Stimulated activated CD4-positive, alpha-beta T cell treated with anti-CD3 and anti-CD28 coated beads, Interleukin-1b, Interleukin-23, amount 100 ng/mL, for 24 hours (primary cell): ENCODE results near the gene STOML1.
A peak's percentile ranks its signal among the peaks of the same experiment; 100 is the strongest.

ENCODE experiments used
- DNase-seq, 4 experiments: peaks; one replicate each; pipeline ENCODE4 v3.0.0-alpha.2; 2020; ENCODE audit warnings: low read depth in 4 of 4, low spot score in 1 of 4

The STOML1 gene

DNA sequence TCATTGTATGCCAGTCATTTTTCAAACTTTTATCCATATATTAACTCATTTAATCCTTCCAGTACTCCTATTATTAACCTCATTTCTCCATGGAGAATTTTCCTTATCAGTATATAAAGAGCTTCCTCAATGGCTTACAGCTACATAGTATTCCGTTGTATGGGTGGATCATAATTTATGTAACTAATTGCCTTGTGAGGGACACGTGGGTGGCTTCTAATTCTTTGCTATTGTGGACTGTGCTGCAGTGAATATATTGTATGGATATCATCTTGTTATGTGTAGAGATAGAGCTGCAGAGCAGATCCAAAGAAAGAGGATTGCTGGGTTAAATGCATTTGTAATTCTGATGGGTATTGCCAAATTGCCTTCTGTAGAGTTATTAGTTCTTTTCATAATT is 27.6 kb upstream of the STOML1 start:
- DNase-seq: no peak

DNA sequence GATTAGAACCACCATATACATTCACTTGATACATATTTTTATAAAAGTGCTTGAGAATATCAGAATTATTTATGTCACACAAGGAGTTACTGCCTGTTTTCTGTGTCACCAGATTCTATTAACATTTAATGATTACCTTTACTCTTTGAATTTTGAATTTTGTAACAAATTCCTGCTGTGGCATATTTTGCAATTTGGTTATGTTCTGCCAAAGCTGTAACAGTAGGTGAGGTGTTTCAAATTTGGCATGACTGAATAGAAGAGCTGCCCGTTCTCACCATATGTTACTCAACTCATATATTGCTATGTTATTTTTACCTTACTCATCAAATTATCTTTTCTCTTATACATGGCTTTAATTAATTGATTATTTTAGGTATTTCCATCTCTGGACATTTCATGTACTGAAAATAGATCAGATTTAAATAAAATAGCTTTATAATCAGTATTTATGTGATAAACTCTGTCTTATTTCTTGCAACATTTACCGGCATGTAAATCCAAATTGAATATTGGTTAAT is 21.3 kb upstream of the STOML1 start:
- no peak for DNase-seq

DNA sequence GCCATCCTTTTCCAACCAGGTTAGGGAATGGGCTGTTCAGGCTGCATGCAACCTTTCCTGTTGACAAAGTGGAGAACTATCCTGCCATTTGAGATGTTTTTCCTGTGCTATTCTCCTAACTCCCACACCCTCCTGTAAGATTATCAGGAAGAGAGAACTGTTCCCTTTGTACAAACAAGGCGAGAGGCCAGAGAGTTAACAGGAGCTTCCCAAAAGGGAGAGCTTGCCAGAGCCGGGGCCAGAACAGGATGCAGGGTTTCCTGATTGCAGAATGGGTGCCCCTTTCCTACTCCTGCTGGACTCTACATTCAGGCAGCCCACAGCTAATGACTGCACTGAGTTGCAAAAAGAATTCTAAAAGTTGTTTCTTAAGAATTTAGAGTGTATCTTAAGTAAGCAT is 19.5 kb upstream of the STOML1 start:
- no peak for DNase-seq

DNA sequence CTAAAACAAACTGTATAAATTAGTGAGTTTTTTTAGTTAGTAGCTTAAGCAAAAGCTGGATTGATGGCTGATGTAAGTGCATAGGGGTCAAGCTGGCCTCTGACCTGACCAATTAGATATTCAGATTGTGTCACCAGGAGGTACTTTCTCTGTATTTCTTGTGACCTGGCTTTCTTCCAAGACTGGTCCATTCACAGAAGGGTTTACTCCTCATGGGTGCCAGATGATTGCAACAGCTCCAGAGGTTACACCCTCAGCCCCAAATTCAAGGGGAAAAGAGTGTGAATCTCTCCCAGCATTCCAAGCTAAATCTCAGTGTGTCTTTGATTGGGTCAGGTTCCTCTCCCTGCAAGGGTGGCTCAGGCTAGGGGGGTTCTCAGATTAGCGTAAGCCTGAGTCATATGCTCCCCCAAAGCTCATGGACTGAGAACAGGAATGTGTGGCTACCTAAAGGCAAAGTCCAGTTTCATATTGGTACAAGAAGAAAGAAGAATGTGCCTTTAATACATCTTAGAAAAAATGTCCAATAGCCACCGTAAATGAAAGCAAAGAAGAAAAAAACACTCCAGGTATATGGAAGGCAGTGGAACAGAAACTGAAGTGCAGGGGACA is 18.9 kb upstream of the STOML1 start:
- no peak for DNase-seq

DNA sequence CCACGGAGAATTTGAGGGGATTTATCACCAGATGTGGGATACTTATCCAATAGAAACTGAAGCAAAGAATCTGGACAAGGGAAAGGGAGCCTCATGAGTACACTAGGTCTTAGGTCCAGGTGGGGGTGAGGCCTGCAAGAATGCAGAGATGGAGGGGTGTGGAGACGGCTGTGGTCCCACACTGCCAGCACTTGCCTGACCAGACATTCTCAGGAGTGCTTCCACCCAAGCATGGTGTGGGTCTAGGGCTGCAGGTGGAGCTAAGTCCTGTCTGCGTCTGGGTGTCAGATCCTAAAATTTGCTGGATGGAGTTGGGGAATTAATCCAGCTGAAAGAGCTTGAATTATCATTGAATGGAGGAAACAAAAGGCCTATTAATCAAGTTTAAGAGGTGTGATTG is 16.8 kb upstream of the STOML1 start:
- DNase-seq: no peak

DNA sequence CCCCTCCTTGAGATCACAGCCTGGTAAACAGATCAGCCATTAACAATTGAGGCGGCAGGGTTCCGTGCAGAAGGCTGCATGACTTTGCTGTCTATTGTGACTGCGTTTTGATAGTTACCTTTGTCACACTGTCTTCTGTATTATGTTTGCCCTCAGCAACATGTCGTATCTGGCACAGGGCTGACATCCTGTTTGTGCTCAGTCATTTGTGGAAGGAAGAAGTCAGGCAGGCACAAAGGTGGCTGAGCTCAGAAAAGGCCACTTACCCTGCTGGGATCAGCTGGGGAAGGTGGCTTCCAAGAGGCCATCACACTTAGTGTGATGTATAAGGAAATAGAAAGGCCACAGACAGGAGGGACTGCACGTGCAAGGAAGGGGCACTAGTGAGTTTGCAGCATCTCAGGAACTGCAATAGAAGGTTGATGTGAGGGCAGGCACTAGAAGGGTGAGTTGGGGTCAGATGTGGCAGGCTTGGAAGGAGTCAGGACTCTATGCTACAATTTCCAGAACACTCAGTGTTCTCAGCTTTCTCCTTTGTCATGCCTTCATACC is 15.8 kb upstream of the STOML1 start:
- DNase-seq: no peak

DNA sequence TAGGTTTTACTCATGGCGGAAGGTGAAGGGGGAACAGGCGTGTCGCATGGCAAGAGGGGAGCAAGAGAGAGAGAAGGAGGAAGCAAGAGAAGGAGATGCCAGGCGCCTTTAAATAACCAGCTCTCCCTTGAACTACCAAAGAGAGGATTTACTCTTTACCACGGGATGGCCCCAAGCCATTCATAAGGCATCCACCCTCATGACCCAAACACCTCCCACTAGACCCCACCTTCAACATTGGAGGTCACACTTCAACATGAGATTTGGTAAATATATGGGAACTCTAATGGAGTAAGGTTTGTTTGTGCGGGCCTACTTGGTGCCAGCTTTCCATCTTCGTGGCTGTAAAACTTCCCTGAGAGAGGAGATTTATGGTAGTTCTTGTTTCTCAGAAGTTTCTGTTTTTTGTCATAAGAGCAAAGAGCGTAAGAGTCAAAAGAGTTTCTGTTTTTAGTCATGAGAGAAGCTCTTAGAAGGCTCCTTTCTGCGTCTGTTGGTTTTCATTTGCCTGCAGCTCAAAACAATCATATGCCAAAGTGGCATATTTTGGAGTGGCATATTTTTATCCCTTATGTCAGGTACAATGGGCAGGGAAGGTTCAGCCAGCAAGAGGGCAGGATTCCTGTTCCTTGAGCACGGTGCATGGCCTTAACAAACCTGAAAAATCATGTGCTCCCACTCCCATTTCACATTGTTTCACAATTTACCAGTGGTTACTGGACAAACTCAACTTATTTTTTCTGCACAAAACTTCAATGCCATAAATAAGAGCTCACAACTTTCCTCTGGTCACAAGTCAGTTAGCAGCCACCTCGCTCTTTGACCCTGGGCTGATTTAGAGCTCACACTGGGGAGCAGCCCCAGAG is 14.9 kb upstream of the STOML1 start:
- no peak for DNase-seq

DNA sequence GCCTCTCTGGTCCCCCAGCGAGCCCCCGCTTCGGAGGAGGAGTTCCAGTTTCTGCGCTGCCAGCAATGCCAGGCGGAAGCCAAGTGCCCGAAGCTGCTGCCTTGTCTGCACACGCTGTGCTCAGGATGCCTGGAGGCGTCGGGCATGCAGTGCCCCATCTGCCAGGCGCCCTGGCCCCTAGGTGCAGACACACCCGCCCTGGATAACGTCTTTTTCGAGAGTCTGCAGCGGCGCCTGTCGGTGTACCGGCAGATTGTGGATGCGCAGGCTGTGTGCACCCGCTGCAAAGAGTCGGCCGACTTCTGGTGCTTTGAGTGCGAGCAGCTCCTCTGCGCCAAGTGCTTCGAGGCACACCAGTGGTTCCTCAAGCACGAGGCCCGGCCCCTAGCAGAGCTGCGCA is 5.9 kb upstream of the STOML1 start:
- no peak for DNase-seq

DNA sequence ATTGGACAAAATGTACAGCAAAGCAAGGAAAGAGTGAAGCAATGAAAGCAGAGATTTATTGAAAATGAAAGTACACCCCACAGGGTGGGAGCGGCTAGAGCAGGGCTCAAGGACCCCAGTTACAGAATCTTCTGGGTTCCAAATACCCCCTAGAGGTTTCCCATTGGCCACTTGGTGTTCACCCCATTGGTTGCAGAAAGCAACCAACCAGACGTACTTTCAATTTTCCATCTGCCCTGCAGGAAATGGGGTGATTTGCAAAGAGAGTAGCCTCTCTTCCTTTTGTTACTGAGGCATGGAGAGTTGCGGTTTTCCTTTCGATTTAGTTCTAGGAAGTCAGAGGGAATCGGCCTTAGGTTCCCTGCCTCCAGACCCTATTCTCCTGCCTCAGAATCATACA is 4.8 kb upstream of the STOML1 start:
- DNase-seq: no peak

DNA sequence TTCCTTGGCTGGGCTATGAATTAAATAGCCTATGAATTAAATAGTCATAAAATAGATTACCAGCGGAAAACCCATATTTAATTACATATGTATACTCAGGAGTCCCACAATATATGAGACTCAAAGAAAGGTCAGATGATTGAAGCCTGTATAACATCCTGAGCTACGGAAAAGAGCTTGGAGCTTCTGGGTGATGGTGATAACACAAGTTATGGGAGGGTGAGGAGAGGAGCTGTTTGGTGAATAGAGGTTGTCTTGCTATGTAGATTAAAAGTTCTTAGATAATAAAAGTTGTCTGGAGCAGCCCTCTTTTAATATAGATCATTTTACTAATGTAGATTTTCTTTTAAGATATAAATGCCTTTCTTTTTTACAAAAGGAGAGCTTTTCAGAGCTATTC is 4.2 kb upstream of the STOML1 start:
- no peak for DNase-seq

DNA sequence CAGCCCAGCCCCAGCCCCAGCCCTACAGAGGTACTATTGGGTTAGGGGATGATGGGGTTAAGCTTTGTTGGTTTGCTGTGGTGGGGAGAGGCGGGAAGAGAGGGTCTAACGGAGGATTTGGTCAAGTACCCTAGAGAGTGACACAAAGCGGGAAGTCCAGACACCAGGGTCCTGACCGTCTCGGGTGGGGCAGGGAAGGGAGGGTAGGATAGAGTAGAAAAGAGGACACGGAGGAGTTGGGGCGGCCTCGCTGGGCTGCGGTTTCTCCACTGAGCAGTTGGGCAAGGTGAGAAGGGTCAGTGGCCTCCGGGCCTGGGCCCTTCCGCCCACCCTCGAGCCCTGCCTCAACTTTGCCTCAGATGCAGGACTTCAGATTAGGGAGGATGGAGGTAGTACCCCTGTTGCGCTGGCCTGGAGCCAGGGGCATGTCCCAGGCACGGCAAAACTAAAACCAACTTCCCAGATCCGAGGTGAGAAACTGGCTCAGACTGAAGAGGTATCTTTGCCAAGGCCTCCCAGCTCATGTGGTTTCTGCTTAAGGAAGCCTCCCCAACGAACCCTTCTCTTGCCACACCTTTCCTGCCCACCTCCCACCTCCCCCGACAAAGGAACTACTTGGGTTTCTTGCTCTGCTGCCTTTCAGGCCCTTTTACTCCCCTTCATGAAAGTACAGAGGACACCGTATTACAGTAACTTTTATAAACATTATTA is 3.0 kb upstream of the STOML1 start:
- no peak for DNase-seq

DNA sequence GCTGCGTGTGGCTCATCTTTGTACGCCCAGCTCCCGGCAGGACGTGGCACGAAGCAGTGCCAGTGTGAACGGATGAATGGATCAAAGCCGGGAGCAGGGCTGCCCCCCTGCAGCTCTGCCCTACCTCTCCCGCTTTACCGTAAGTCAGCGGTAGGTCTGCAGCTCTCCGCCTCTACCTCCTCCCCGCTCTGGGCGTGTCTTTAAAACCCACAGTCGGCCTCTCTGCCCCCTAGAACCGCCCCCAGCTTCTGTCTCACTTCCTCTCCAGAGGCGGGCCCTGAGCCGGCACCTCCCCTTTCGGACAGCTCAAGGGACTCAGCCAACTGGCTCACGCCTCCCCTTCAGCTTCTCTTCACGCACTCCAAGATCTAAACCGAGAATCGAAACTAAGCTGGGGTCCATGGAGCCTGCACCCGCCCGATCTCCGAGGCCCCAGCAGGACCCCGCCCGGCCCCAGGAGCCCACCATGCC is 2.4 kb upstream of the STOML1 start, which contains the start of gene PML:
Gene PML (plus strand): TSS at position 304 of the 471 bp plus-strand sequence. CDS start 97 bp downstream, at position 401.
- peak; percentile 72 to 93 (median 86) for DNase-seq

DNA sequence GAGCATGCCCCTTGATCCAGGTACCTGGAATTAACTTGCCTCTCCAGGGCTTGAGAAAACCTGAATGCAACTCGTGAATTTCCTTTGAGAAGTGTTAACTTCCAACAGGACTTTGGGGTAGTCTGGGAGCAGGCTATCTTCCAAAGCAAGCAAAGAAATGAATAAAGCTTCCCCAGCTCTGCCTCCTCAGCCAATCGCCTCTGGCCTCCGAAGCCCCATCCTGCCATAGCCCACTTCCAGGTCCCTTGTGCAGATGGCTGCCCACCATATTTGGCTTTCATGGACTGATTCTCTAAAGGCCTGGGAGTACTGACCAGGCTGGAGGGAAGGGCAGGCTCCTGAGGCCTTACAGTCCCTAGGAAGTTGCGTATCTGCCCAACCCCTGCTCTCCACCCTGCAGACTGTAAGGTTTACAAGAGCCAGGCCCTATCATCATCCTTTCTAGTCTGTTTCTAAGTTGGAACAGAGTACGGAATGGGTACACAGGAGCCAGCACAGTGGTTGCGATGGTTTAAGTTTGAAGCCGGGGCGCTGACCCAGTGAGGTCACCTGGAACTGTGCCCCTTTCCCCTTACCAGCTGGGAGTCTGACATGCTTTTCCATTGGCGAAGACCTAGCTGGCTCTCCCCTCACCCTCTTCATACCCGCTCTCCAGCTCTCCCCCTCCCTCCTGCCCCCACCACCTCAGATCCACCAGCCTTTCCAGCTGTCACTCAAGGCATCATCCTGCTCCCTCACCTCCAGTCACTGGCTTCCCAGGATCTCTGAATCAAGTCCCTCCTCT is 1.3 kb upstream of the STOML1 start:
- DNase-seq: no peak

DNA sequence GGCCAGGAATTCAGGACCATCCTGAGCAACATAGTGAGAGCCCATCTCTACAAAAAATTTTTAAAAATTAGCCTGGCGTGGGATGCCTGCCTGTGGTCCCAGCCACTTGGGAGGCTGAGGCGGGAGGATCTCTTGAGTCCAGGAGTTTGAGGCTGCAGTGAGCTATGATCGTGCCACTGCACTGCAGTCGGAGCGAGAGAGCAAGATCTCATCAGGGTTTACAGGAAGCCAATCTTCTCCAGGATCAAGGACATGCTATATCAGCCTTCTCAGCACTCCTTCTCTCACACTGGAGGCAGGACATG is 451 bp upstream of the STOML1 start:
- DNase-seq: no peak

DNA sequence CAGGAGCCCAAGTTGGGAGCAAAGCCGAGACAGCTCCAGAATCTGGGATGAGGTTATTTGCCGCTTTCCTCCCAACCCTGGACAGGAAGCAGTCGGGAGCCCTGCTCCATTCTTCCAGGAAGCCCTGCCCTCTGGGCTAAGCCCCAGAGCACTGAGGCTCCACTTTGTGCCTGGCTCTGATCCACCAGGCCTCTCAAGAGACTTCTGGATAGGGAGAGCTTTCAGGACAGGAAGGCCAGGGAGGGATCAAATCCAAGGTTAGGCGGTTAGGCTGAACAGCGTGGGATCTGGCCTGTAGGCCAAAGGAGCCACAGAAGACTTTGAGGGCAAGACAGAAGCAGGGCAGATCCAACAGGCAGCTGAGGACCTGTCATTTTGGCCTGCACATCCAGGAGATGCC is 835 bp downstream of the STOML1 start:
- no peak for DNase-seq

DNA sequence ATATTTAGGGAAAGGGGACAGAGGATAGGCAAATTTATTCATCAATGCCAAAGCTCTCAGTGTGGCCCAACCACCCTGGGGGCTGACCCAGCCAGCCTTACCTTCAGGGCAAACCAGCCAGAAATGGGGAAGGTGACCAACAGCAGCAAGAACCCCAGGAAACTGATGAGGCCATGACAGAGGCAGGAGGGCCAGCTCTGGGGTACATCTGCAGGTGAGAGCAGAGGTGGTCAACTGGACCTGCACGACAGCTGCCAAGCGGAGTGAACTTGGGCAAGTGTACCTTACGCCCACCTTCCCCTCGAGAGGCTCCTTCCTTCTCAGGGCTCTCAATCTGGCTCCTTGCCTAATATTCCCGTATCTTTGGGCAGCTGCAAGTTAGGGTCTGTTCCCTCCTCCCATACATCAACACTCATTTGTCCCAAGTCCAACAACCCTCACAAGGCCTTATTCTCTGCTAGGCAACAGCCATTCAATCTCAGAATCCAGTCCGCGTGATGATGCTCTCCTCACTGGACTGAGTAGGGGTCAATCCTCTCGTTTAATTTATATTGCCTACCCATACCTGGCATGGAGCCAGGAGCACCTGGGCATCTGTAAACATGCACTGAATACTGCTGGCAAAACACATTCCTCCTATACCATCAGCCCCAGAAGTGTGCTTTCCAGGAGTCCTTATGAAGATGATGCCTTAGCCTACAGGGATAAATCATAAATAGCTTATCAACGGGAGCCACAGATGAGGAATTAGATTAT is 1.7 kb downstream of the STOML1 start:
- DNase-seq: no peak

DNA sequence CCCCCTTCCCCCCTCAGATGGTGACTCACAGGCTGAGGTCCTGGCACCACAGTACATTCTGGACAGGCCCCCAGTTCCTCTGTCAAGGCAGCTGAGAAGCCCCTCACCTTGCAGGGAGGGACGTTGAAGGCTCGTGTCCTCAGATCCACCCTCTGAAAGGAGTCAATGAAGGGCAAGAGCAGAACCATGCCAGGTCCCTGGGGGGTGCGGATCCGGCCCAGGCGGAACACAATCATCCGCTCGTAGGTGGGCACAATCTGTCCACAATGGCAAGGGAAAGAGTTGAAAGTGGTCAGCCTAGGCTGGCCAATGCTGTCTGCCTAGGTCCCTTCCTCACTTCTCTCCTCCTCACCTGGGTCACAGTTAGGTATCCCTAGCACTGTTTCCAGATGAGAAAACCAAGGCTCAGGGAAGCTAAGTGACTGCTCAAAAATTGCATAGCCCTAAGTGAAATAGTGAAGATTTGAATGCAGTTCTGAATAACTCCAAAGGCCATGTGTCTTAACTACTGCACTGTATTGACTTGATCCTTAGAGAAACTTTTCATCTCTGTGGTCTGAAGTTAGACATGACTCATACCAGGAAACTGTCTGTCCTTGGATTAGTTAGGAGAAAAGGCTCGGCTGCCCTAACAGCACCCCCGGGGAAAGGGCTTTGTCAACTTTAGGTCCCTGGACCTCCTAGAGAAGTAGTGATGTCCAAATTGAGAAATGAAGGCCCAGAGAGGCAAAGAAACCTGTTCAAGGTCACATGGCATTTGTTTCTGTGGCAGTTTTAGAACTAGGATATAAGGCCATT is 2.9 kb downstream of the STOML1 start:
- DNase-seq: no peak

DNA sequence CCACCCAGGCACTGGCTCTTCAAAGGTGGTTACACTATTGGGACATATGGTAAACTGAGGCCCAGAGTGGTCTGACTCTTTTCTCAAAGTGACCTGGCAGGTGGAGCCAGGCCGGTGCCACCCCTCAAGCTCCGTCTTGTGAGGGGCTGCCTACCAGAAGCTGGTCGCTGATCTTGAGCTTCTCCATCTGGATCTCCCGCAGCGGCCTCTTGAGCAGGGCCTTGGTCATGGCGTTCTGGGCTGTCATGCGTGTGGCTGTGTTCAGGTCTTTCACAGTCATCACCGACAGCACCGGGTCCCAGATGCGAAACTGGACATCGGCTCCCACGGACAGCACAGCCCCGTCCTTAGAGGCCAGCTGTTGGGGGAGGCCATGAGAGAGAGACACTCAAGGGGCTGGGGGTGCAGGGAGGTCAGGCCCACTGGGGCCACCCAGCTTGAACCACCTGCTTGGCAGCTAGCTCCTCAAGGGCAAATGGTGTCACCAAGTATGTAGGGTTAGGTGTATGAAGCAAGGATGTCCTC is 3.6 kb downstream of the STOML1 start:
- DNase-seq: no peak
